Limb (tissue), 2 donors: ENCODE measurements around the gene WDR43.
"Not testable (repeated sequence)": the region's sequence is repeated elsewhere in the genome, so short reads cannot be mapped to it uniquely, and the experiment has no call there.

ENCODE experiments used
- DNase-seq, 2 donors: peaks; one replicate each; pipeline ENCODE4 v3.0.0-alpha.2; 2016; ENCODE audit errors: extremely low spot score in 2 of 2

Gene WDR43

DNA sequence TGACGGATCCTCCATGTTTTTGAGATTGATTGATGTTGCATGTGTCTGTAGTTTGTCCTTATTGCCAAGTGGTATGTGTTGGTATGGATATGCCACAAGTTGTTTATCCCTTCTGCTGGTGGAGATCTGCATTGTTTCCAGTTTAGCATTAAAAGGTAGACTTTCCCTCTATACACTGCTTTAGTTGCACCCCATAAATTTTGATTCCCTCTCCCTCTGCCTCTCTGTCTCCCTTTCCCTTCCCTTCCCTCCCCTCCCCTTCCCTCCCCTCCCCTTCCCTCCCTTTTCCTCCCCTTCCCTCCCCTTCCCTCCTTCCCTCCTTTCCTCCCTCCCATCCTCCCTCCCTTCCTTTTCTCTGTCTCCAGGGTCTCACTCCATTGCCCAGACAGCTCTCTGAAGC is 68.0 kb downstream of the WDR43 start:
- no peak for DNase-seq

DNA sequence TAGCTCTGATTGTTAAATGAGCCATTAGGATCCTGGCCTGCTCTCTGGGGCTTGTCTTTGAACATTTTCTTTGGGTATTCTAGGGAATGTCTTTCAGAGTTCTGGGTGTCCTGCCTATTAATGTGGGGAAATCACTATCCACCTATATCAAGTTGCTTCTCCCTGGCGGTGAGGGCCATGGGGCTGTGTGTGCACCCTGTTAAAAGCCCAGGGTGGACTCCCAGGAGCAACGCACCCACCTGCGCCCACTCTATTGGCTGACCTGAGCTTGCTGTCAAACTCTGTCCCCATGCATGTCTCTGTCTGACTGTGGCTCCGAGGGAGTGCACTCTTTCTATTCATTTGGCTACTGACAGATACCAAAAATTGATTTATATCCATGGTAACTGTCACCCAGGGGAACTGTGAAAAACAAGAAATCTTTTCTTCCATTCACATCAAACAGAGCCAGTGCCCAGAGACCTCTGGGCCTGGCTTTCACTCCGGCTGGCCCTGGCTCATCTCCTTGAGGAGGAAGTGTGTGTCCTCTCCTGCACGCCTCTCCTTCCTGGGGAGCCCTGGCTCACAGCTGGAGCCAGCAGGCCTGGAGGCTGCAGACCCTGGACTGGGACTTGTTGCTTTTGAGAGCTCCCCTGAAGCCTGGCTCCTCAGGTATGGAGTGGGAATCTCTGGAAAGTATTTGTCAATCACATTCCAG is 76.1 kb downstream of the WDR43 start:
- no peak for DNase-seq

DNA sequence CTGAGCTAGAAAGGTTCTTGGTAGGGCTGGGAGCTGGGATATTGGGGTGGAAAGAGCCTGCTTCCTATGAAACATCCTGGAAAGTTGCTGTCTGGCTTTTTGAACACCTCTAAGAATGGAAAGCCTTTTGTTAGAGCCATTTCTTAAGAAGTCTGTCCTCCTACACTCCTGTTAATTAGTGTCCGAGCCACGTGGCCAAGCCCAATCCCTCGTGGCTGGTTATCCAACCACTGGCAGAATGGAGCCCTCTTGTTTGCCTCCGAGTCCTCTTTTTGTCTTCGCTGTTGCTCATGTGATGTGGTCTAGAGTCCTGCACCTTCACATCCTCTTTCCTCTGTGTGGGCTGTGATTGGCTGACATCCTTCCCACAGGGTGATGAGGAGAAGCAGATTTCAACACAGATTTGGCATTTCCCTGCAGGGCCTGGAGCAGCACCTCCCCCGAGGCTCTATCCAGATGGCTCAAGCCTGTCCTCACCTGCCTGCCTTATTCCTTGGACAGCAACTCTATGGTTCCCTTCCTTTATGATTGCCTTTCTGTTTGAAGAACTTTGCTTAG is 78.4 kb downstream of the WDR43 start:
- DNase-seq, result no peak

DNA sequence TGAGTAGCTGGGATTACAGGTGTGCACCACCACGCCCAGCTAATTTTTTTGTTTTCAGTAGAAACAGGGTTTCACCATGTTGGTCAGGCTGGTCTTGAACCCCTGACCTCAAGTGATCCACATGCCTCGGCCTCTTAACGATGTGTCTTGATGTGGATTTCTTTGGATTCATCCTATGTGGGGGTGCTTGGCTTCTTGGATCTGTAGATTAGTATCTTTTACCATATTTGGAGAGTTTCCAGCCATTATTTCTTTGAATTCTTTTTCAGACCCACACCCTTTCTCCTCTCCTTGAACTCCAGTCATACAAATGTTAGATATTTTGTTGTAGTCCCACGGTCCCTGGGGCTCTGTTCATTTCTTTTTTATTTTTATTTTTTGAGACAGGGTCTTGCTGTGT is 79.8 kb downstream of the WDR43 start:
- DNase-seq, result no peak

DNA sequence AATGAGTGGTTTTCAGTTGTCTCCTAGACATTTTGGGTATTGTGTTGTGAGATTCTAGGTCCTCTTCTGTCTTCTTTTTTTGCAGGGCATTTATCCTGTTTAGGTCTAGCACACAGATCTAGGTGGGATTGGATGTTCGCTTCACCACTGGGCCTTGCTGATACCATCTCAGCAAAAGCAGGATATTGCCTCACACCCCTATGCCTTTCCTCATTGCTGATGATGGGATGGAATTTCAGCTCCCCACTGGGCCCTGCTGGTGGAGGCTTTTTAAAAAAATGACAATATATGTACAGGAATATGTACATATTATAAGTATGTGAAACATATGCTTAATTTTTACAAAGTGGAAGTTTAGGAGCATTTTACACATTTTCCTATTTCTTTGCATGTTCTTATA is 81.2 kb downstream of the WDR43 start:
- DNase-seq, result no peak

DNA sequence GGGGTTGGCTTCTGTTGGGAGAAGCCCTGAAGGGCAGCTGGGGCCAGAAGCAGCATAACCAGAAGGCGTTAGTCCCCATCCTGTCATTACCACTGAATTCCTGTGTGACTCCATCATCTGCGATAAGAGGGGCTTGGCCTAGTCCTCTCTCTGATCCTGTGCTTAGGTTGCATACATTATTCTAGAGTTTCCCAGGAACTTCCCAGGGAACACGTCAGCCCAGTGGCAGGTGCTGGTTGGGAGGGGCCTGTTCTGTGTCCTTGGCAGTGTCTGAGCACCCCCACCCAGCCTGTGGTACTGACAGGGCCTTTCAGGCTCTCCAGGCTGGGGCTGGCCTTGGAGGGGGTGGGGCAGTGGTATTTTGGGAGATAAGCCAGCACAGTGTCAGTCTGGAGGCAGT is 82.1 kb downstream of the WDR43 start:
- no peak for DNase-seq

DNA sequence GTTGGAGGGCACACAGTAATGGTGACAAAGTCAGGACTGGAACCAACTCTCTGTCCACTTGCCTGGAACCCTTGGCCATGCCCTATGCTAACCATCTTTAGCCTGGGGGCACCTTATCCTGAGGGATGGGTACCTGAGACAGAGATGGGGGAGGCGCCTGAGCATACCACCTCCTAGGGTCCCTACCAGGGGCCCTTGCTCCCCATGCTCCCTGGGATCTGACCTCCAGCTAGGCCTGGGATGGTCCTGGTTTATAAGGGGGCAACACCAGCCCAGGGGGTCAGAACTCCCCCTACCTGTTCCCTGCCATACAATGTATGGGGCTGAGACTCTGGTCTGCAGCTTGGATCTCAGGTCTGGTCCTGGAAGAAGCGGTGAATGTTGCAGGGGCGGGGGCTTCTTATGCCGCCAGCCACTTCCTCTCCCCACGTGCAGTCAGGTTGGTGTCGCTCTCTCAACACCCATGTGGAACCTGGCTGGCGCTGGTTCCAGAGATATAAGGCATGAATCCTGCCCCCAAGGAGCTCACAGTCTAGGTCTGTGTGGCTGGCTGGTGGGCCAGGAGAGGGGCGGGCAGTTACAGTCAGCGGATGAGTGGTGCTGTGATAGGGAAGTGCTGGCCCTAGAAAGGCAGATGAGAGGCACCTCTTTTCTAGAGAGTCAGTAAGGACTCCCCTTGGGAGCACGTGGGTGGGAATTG is 82.9 kb downstream of the WDR43 start:
- DNase-seq, result no peak

DNA sequence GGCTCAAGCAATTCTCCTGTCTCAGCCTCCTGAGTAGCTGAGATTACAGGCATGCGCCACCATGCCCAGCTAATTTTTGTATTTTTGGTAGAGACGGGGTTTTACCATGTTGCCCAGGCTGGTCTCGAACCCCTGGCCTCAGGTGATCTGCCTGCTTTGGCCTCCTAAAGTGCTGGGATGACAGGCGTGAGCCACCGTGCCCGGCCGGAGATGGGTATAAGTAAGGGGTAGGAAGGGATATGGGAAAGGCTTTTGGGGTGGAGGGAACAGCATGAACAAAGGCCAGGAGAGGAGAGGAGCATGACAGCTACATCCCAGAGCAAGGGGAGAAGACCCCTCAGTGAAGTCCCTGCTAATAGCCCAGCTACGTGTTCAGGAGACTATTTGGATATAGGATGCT is 83.5 kb downstream of the WDR43 start:
- DNase-seq, result not testable (repeated sequence)

DNA sequence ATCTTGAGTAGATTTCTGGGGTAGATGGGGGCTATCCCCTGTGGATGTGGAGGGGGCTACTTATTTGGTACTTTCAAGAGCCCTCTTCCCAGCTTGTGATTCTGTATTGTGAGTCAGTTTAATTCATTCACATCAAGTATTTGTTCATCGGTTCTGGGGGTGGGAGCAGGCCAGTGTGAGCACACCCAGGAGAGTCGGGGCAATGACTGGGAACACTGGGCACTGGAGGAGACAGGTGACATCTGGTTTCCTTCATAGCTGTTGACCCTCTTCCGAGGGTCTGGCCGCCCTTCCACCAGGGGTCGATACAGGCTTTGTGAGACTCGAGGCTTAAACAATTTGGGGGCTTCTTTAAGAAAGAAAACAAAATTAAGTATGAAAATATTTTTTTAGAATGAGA is 84.1 kb downstream of the WDR43 start:
- DNase-seq, result no peak

DNA sequence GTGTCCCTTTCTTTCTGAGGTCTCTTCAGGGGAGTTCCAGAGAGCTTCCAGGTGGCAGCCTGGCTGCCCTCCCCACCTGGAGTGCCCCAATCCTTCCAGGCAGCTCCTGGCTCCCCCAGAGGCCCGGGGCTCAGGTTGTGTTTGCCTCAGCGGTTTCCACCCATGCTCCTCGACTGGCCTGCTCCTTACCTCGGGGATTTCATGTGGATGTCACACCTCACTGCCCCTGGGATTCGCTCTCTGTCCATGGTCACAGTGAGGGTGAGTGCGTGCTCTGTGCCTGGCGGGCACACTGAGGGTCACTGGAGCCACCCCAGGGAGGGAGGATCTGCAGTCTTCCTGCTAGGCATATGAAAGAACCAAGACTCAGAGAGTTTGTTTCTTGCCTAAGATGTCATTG is 84.6 kb downstream of the WDR43 start:
- no peak for DNase-seq

DNA sequence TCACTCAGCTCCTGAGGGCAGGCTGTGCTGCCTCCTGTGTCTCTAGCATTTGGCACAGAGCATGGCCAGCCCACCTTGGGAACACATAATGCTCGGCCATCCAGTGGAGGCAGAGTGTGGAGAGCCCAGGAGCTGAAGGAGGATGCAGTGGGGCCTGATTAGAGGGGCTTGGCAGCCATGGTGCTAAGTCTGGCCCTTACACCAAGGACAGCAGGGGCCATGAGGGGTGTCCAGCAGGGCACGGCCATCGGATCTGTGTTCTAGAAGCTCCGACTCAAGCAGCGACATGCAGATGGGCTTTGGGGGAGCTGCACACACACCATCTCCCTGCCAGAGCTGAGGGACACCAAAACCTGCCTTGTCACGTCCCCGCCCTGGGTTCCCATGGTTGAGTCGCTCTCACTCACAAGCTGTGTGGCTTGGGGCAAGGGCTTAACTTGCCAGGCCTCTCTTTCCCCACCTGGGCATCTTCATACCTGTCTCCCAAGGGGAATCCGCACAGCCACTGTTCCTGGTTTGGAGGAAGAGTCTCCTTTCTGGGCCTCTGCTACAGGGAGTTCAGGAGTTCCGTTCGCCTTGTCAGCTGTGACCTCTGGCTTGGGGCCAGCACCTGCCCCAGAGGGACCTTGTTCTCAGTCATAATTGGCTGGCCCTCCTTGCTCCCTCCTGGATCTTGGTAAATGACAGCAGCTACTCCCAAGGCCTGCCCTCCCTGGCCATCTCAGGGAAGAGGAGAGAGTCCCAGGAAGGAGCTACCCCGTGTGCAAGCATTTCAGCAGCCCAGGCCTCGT is 85.3 kb downstream of the WDR43 start:
- DNase-seq, result no peak

DNA sequence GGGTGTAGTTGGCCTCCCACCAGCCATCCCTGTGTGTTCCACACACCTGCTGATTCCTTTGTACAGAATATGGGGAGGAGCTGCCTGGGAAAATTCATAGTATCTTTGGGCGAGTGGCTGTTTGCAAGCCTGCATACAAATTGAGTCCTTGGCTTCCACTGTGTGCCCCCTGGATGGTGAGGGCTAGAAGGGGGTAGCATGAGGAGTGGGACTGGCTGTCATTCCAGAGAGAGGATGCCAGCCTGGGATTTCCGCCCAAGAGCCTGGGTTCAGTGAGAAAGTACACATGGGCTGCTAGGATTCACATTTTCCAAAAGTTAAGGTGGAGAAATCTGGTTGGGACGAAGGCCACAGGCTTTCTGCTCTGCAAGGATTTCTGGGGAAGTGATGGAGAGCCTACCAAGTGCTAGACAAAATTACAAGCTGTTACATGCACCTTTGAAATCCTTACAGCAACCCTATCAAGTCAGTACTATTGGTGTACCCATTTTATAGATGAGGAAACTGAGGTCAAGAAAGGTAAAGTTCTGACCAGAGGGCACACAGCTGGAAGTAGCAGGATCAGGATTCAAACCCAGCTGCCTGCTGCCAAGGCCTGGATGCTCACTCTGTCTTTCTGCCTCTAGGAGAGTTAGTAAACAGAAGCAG is 86.0 kb downstream of the WDR43 start:
- no peak for DNase-seq

DNA sequence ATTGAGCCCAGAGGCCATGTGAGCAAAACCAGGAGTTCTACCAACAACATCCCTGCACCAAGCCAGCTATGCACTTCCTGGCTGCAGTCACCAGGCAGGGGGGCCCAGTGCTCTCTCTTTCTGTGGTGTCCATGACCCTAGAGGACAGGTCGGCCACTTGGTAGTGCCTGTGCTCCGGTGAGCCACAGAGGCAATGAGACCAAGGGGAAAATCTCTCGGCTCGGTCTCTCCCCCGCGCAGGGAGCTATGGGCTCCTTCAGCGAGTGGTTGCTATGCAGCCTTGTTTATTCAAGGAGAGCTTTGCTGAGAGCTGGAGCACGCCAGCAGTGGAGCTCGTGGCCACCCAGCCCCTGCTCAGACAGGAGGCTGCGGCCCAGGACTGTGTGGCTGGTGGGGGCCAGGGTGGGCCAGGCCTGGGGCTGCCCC is 86.6 kb downstream of the WDR43 start, which contains the start of gene TOGARAM2:
TSS of gene TOGARAM2 (plus strand) at position 283 of the 426 bp plus-strand sequence. CDS start 13,537 bp downstream, outside the sequence.
- DNase-seq, result peak in 1 of 2 donors; percentile 43

DNA sequence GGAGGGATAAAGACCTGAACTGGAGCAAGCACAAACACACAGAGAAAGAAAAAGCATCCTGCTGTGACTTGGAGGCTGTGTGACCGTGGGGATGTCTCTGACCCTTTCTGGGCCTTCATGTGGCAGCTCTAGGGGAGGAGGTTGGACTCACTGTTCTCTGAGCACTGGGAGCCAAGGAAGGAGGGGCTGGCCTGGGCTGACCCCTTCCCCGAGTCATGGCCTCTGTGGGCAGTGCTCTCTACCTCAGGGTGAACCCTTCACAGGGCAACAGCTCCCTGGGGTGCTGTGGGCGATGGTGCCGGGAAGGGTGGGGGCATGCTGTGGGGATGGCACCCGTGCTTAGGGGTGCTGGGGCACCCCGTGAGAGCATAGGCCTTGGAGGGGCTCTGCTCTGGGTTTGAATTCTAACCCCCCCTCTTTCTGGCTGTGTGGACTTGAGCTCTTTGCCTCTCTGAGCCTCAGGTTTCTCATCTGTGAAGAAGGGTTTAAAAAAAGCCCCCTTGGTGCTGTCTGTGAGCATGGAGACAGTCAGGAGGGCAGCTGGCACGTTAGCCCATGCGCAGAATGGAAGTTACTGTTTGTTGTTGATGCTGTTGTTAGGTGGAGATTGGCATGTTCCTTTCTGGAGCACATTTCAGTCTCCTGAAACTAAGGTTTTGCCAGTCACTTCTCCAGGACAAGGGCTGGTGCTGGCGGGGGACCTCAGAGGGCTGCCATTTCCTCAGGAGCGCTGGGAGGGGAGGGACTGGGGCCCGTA is 87.3 kb downstream of the WDR43 start:
- no peak for DNase-seq

DNA sequence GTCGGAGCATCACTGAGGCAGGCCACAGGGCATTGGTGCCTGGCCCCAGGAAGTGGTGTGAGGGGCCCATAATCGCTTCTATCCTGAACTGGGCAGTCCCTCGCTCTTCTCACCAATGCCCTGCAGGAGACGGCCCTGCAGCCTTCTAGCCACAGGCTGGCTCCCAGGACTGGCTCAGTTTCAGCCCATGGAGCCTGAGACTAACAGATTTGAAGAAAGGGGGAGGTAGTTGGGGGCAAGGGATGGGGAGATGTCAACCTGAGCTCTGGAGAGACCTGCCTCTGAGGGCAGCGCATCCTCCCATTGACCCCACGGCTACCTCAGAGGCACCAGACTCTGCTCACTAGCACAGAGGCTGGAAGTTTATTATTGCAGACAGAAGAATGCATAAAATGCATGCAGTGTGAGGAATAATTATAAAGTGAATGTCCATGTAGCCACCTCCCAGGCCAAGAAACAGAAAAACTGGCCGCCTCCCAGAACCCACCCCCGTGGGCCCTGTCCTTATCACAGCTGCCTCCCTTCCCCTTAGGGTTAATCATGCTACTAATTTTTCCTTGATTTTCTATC is 88.0 kb downstream of the WDR43 start:
- DNase-seq, result no peak

DNA sequence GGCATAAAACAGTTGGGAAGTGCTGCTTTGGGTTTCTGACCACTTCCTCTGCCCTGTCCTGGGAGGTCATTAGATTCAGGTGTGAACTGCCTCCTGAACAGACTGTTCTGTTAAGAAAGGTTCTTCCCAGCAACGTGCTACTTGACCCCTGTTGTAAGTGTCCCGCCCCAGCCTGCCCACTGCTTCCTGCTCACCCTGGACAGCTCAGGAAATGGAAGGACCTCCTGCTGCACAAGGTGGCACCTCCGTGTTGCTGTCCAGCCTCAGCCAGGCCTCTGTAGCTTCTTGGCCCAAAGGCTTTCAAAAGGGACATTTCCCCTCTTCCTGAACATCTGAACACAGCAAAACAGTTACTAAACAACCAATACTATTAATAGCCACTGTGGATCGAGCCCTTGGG is 92.0 kb downstream of the WDR43 start:
- no peak for DNase-seq

DNA sequence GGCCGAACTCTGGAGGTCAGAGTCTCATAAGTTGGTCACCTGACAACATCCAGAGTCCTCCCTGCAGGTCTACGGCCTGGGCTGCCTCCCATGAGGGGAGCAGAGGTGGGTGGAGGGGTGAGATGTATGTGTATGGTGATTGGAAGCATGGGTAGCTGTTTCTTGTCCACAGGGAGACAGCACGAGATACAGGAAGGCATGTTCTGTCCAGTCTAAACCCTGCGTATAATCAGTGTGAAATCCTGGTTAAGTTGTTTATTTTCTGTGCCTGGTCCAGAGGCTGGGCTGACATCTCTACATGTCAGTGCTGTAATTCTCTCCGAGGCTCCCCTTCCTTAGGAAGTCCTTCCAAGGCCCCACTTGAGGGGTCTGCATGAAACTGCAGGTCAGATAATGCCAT is 95.5 kb downstream of the WDR43 start:
- DNase-seq, result no peak

DNA sequence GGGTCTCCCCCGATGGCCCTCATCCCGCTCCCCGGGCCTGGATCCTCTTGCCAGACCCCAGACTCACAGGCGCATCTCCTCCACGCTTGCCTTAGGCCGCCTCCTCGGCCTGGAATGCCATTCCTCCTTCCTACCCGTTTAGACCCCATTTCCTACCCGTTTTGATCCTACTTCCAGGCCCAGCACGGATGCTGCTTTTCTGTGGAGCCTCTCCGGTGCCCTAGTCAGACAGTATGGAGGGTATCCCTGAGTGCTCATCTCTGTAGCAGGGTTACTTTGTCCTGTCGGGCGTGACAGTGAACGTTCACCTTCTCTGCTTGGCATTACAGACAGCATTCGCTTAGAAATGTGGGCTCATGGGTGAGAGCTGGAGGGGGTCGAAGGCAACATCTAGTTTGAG is 96.0 kb downstream of the WDR43 start:
- DNase-seq, result no peak

DNA sequence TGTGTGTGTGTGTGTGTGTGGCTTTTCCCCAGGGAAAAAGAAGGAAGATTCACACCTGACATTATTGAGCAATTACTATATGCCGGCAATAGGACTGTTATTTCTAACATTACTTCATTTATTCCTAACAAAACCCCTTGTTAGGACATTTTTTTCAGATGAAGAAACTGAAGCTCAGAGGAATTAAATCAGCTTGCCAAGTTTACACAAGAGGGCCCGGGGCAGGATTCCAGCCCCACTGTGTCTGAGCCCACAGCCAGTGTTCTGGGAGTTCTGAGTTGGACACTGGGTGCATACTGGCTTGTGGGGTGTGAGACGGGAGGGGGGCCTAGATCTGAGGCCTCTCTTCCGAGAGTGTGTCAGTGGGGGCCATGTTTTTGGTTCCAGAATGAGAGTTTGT is 96.6 kb downstream of the WDR43 start:
- DNase-seq, result no peak

DNA sequence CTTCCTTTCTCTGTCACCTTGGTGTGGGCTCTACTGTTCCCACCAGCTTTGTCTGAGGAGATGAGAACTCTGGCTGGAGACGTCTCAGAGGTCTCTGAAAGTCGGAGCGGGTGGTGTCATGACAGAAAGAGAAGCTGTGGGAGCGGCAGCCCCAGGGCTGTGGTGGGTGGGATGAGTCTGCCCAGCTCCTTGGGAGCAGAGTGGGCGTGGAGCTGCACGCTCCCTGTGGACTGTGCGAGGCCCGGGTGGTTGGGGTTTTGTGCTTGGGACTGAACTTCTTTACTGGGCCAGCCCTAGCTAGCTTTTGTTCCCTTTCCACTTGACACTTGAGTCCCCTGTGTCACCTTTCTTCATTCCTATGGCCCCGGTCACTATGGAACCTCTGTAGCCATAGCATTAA is 97.0 kb downstream of the WDR43 start:
- no peak for DNase-seq
